Esophagus muscularis mucosa (tissue), 4 donors: ENCODE data around the gene UFM1. TPM values are rescaled to one million over a fixed set of nuclear protein-coding genes. Genes with fewer than 3 reads are reported as not detected.
A peak's percentile ranks its signal among the peaks of the same experiment; 100 is the strongest.

Experiments
- DNase-seq: peaks from one replicate; pipeline ENCODE4 v3.0.0-alpha.2; 2017; ENCODE audit errors: extremely low spot score
- H3K27ac ChIP-seq, 4 donors: fragments of 200-600 bp; sonication (generic); replicated peaks in 1 of 4; 1 replicate in 3 of 4; 2 replicates in 1 of 4; pipeline ENCODE4 v1.5.1; 2016 to 2019; ENCODE audit warnings: mild to moderate bottlenecking in 1 of 4
- H3K27me3 ChIP-seq, 4 donors: fragments of 200-600 bp; sonication (generic); one replicate each; pipeline versions ENCODE4 v1.5.1 to v1.6.0; 2016 to 2019
- H3K36me3 ChIP-seq, 4 donors: fragments of 200-600 bp; sonication (generic); one replicate each; pipeline ENCODE4 v1.5.1; 2016 to 2019
- H3K4me1 ChIP-seq, 4 donors: fragments of 200-600 bp; sonication (generic); one replicate each; pipeline ENCODE4 v1.5.1; 2016 to 2019
- H3K4me3 ChIP-seq, 4 donors: fragments of 200-600 bp; sonication (generic); 1 replicate in 2 of 4; 2 replicates in 2 of 4; pipeline ENCODE4 v1.5.1; 2016 to 2019; ENCODE audit warnings: mild to moderate bottlenecking in 4 of 4, moderate library complexity in 1 of 4
- H3K9me3 ChIP-seq, 4 donors: fragments of 200-600 bp; sonication (generic); 1 replicate in 3 of 4; 2 replicates in 1 of 4; pipeline ENCODE4 v1.5.1; 2016 to 2019
- EP300 ChIP-seq: sonication (generic); formaldehyde crosslinking; IDR thresholded peaks from one replicate; pipeline ENCODE4 v1.6.1; 2017; ENCODE audit warnings: antibody characterized with exemption
- POLR2A ChIP-seq: fragments of 450-650 bp; IDR thresholded peaks from one replicate; pipeline ENCODE4 v1.6.1; 2017; ENCODE audit warnings: antibody characterized with exemption, moderate library complexity, mild to moderate bottlenecking, low read depth
- POLR2AphosphoS5 ChIP-seq, 2 donors: sonication (generic); formaldehyde crosslinking; IDR thresholded peaks; one replicate each; pipeline ENCODE4 v1.6.1; 2017; ENCODE audit warnings: antibody characterized with exemption in 2 of 2
- WGBS: methylation state at CpG from one replicate; pipeline ENCODE4 v1.1.5; 2018; 5-methylcytosine and 5-hydroxymethylcytosine counted together
- intact Hi-C: fragments of 100-400 bp; cut with DNase I; formaldehyde crosslinking; loops from one replicate; pipeline ENCODE4 v1.15.1; 2023
- total RNA-seq, 4 donors: library from RNA; depleted of rRNA; stranded (reverse); fragments of >200 nt; gene quantifications; one replicate each; pipeline versions ENCODE4 v1.1.0 to v1.2.1, GENCODE V29; 2016
- TF ChIP-seq, protein P1 (sequence below), 3 experiments: fragments of 200-600 bp in 2 of 3; fragments of 450-650 bp in 1 of 3; sonication (generic) in 2 of 3; IDR thresholded peaks; one replicate each; pipeline ENCODE4 v1.5.1; 2017 to 2019; ENCODE audit warnings: antibody characterized with exemption in 3 of 3, mild to moderate bottlenecking in 2 of 3, moderate library complexity in 1 of 3

Gene UFM1
- total RNA-seq: 10 to 100 TPM; 36.2 to 51.0 (median 44.4) TPM

GRCh38 chr13:38349390-38350113 is at the start of gene UFM1:
UFM1 (plus strand) TSS chr13:38349851; CDS start chr13:38349920, 69 bp downstream.
- H3K9me3 ChIP-seq: no peaks in the 10 kb centered on the region
- under 1% methylated on average over 39 of the region's 41 CpGs for WGBS
- H3K27ac ChIP-seq: peak within 1 kb of the TSS; percentile 85 to 89 (median 88)
- H3K4me3 ChIP-seq: peak within 1 kb of the TSS; percentile 71 to 86 (median 77)
- H3K36me3 ChIP-seq: peaks cover 0 to 13% (median 6%) of the 10 kb centered on the region in 4 donors
- H3K4me1 ChIP-seq: peaks cover 10 to 33% (median 28%) of the 10 kb centered on the region in 4 donors
- peak; percentile 96 for DNase-seq
- intact Hi-C loops: no loop called here
- TF ChIP-seq EP300: no peak
- peak; percentile 73 to 82 for TF ChIP-seq POLR2AphosphoS5 (IDR thresholded peaks at IDR 0.05)
- TF ChIP-seq POLR2A: peak; percentile 32
- TF ChIP-seq, protein P1, sequence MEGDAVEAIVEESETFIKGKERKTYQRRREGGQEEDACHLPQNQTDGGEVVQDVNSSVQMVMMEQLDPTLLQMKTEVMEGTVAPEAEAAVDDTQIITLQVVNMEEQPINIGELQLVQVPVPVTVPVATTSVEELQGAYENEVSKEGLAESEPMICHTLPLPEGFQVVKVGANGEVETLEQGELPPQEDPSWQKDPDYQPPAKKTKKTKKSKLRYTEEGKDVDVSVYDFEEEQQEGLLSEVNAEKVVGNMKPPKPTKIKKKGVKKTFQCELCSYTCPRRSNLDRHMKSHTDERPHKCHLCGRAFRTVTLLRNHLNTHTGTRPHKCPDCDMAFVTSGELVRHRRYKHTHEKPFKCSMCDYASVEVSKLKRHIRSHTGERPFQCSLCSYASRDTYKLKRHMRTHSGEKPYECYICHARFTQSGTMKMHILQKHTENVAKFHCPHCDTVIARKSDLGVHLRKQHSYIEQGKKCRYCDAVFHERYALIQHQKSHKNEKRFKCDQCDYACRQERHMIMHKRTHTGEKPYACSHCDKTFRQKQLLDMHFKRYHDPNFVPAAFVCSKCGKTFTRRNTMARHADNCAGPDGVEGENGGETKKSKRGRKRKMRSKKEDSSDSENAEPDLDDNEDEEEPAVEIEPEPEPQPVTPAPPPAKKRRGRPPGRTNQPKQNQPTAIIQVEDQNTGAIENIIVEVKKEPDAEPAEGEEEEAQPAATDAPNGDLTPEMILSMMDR (IDR thresholded peaks at IDR 0.05): no peak
- H3K27me3 ChIP-seq: no peaks in the 10 kb centered on the region

DNA sequence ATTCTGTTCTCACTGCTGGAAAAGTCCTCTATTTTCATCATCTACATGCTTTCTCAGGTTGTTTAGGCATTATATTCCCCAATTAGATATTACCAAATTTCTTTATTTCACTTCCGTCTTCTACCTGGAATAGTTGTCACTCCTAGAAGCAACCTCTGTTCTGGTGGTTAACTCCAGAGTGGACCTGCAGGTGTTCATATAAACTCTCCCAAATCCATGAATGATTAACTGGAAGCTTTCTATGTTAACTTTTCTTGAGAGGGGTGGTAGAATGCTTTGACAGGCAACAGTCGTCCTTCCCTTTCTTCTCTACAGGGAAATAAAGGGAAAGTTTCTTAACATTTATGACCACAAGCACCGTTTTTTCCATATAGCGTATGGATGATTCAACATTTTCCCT is 48.4 kb upstream of the UFM1 start:
- H3K36me3 ChIP-seq: no peaks in the 10 kb centered on the region
- no peaks in the 10 kb centered on the region for H3K27me3 ChIP-seq
- TF ChIP-seq POLR2AphosphoS5 (IDR thresholded peaks at IDR 0.05) (no peak), EP300 (no peak), POLR2A (no peak)
- TF ChIP-seq, protein P1 (IDR thresholded peaks at IDR 0.05): no peak
- H3K4me3 ChIP-seq: no peak overlapping the region
- DNase-seq: no peak
- intact Hi-C loops: no loop called here
- no peaks in the 10 kb centered on the region for H3K4me1 ChIP-seq
- H3K9me3 ChIP-seq: no peaks in the 10 kb centered on the region
- 88% methylated on average over 4 of the region's 4 CpGs for whole genome bisulfite sequencing
- H3K27ac ChIP-seq: no peak overlapping the region

DNA sequence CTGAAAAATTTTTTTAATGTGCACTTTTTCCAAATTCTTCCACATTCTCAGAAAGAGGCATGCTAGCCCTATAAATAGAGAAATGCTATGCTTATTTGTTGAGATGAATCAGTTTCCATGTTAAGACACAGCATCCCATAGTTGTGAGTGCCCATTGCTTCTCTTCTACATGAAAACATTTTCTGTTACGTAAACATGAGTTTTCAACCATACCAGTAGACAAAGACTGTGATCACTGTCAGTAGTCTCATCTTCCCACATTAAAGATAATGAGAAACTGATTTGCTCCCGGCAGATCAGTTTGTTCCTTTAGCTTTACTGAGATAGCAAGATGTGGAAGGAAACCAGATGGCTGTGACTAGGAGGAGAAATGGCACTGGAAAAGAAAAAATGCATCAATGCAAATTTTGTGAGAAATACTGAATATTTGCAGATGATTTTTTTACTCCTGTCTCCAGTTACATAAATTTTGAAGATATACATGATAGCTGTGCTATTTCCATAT is 45.8 kb upstream of the UFM1 start:
- 43% methylated on average over 2 of the region's 2 CpGs for WGBS
- TF ChIP-seq EP300 (no peak), POLR2A (no peak), POLR2AphosphoS5 (IDR thresholded peaks at IDR 0.05) (no peak)
- TF ChIP-seq, protein P1 (IDR thresholded peaks at IDR 0.05): no peak
- Histone ChIP-seq H3K27me3 (no peaks in the 10 kb centered on the region), H3K27ac (no peak overlapping the region), H3K4me3 (no peak overlapping the region), H3K4me1 (no peaks in the 10 kb centered on the region), H3K9me3 (peaks cover 0 to under 1% (median 0%) of the 10 kb centered on the region in 4 donors), H3K36me3 (no peaks in the 10 kb centered on the region)
- DNase-seq: no peak
- intact Hi-C loops: no loop called here

- DNase-seq: no peak
- no peak for TF ChIP-seq POLR2A
- TF ChIP-seq, protein P1 (IDR thresholded peaks at IDR 0.05): no peak
- TF ChIP-seq POLR2AphosphoS5 (IDR thresholded peaks at IDR 0.05): no peak
- TF ChIP-seq EP300: no peak
- H3K4me3 ChIP-seq: no peak overlapping the region
- H3K9me3 ChIP-seq: peaks cover 0 to 8% (median 0%) of the 10 kb centered on the region in 4 donors
- H3K36me3 ChIP-seq: no peaks in the 10 kb centered on the region
- no peak overlapping the region for H3K27ac ChIP-seq
- WGBS: 89% methylated on average over 2 of the region's 2 CpGs
- intact Hi-C loops: no loop called here
- no peaks in the 10 kb centered on the region for H3K4me1 ChIP-seq
- no peaks in the 10 kb centered on the region for H3K27me3 ChIP-seq
Observed at GRCh38 chr13:38308736-38309135, 40.9 kb upstream of the UFM1 start.
